OCI-LY7 (cell line): ENCODE measurements around the gene SELENOP. TPM values are rescaled to one million over a fixed set of nuclear protein-coding genes. Genes with fewer than 3 reads are reported as not detected.

Source experiments
- BruUV-seq: library from RNA; stranded (reverse); fragments of 400-500 nt; replicated peaks from 2 replicates; lab custom pipeline; 2021; lab: Mats Ljungman, UMichigan
- CTCF ChIA-PET: fragments of 300-600 bp; sonication (Branson Sonifier 250); formaldehyde crosslinking; loops from one replicate; lab custom pipeline; 2022; ENCODE audit warnings: antibody characterized with exemption; ENCODE audit not compliant: unreplicated experiment; lab: Charles Lee
- POLR2A ChIA-PET: fragments of 300-600 bp; sonication (Branson Sonifier 250); formaldehyde crosslinking; loops from one replicate; lab custom pipeline; 2022; ENCODE audit warnings: antibody characterized with exemption; lab: Charles Lee
- DNase-seq: peaks from one replicate; pipeline ENCODE4 v3.0.0-alpha.2; 2015; ENCODE audit warnings: low spot score
- H2AFZ ChIP-seq: fragments of 200-600 bp; sonication (generic), shearing (Covaris generic); 2 replicates; pipeline ENCODE4 v1.6.1; 2014; ENCODE audit warnings: mild to moderate bottlenecking, antibody characterized with exemption, low read length, moderate library complexity
- H3K27ac ChIP-seq: fragments of 200-600 bp; sonication (generic); 2 replicates; pipeline ENCODE4 v1.5.1; 2014; ENCODE audit warnings: mixed run types, low read depth, mild to moderate bottlenecking, moderate library complexity, low read length, inconsistent platforms; ENCODE audit not compliant: poor library complexity, severe bottlenecking
- H3K36me3 ChIP-seq: fragments of 200-600 bp; sonication (generic); 2 replicates; pipeline ENCODE4 v1.6.1; 2014; ENCODE audit warnings: mild to moderate bottlenecking, antibody characterized with exemption, low read length, moderate library complexity, mixed read lengths; ENCODE audit not compliant: insufficient read depth
- H3K4me1 ChIP-seq: fragments of 200-600 bp; sonication (generic); 2 replicates; pipeline ENCODE4 v1.5.1; 2014; ENCODE audit warnings: mild to moderate bottlenecking, low read length; ENCODE audit not compliant: insufficient read depth, poor library complexity, severe bottlenecking
- H3K4me2 ChIP-seq: fragments of 200-600 bp; sonication (generic); 2 replicates; pipeline ENCODE4 v1.6.1; 2014; ENCODE audit warnings: mild to moderate bottlenecking, low read length
- H3K4me3 ChIP-seq: fragments of 200-600 bp; sonication (generic); 2 replicates; pipeline ENCODE4 v1.5.1; 2014; ENCODE audit warnings: mild to moderate bottlenecking, low read depth, low read length; ENCODE audit not compliant: poor library complexity, severe bottlenecking
- H3K79me2 ChIP-seq: fragments of 200-600 bp; sonication (generic); 2 replicates; pipeline ENCODE4 v1.6.1; 2016; ENCODE audit warnings: low read depth, mild to moderate bottlenecking, low read length, moderate library complexity, mixed read lengths; ENCODE audit not compliant: insufficient read depth
- H3K9me2 ChIP-seq: fragments of 200-600 bp; sonication (generic); 2 replicates; pipeline ENCODE4 v1.6.1; 2016; ENCODE audit warnings: mild to moderate bottlenecking, low read length, mixed read lengths; ENCODE audit not compliant: insufficient read depth
- H3K9me3 ChIP-seq: fragments of 200-600 bp; sonication (generic); 2 replicates; pipeline ENCODE4 v1.6.1; 2014; ENCODE audit warnings: mild to moderate bottlenecking, mixed run types, low read length, mixed read lengths
- H4K20me1 ChIP-seq: fragments of 200-600 bp; sonication (generic); 2 replicates; pipeline ENCODE4 v1.6.1; 2014; ENCODE audit warnings: mild to moderate bottlenecking, antibody characterized with exemption, low read length, moderate library complexity, mixed read lengths; ENCODE audit not compliant: insufficient read depth
- CTCF ChIP-seq: fragments of 200-600 bp; sonication (generic); conservative IDR thresholded peaks from 2 replicates; pipeline ENCODE4 v1.5.1; 2014; ENCODE audit warnings: mild to moderate bottlenecking, antibody characterized with exemption, low read length, moderate library complexity, mixed read lengths
- EZH2phosphoT487 ChIP-seq: fragments of 200-600 bp; sonication (generic); IDR thresholded peaks from 2 replicates; pipeline ENCODE4 v1.6.1; 2018; ENCODE audit warnings: low read depth, borderline replicate concordance, mild to moderate bottlenecking, mixed run types, antibody characterized with exemption, low read length, moderate library complexity, mixed read lengths
- intact Hi-C: fragments of 100-400 bp; cut with micrococcal nuclease; formaldehyde crosslinking; loops from one replicate; pipeline ENCODE4 v1.10.0; 2022; ENCODE audit not compliant: unreplicated experiment
- total RNA-seq, 2 experiments: library from RNA; depleted of rRNA in 1 of 2; stranded (reverse); fragments of >200 nt in 1 of 2; shearing (Covaris generic) in 1 of 2; gene quantifications; 2 replicates each; pipeline ENCODE4 v1.2.3, GENCODE V29; 2014 to 2022

The SELENOP gene
- total RNA-seq, 2 experiments from 2014 or later: not detected

DNA sequence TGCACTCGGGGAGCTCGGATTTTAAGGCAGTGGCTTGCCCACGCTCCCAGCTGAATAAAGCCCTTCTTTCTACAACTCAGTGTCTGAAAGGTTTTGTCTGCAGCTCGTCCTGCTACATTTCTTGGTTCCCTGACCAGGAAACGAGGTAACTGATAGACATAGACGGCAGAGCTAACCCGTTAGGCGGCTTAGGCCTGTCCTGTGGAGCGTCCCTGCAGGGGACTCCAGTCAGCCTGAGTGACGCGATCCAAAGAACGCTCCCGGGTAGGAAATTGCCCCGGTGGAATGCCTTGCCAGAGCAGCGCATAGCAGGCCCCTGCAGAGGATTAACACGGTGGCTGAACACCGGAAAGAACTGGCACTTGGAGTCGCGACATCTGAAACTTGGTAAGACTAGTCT lies 1.8 kb upstream of the SELENOP start:
- BruUV-seq: no TSS peak
- DNase-seq: no peak
- no peak for TF ChIP-seq CTCF
- no peak for TF ChIP-seq EZH2phosphoT487
- H3K79me2 ChIP-seq: no peaks in the 10 kb centered on the region
- H3K4me1 ChIP-seq: no peaks in the 10 kb centered on the region
- no peak overlapping the region for H3K4me2 ChIP-seq
- CTCF ChIA-PET: no interaction called here
- H3K9me2 ChIP-seq: no peaks in the 10 kb centered on the region
- no peak overlapping the region for H2AFZ ChIP-seq
- H3K9me3 ChIP-seq: no peaks in the 10 kb centered on the region
- H3K36me3 ChIP-seq: no peaks in the 10 kb centered on the region
- POLR2A ChIA-PET: no interaction called here
- intact Hi-C loops: no loop called here
- no peak overlapping the region for H3K4me3 ChIP-seq
- no peaks in the 10 kb centered on the region for H4K20me1 ChIP-seq
- H3K27ac ChIP-seq: no peak overlapping the region

GRCh38 chr5:42812620-42813019 lies 928 bp upstream of the SELENOP start:
- no peaks in the 10 kb centered on the region for H3K36me3 ChIP-seq
- no peak overlapping the region for H3K4me3 ChIP-seq
- intact Hi-C loops: no loop called here
- no peak for DNase-seq
- no peak overlapping the region for H3K27ac ChIP-seq
- no TSS peak for BruUV-seq
- H3K4me2 ChIP-seq: no peak overlapping the region
- TF ChIP-seq CTCF (no peak), EZH2phosphoT487 (no peak)
- no peaks in the 10 kb centered on the region for H4K20me1 ChIP-seq
- H3K79me2 ChIP-seq: no peaks in the 10 kb centered on the region
- POLR2A ChIA-PET: interaction anchor here (0.6 kb wide), 1 partner anchor 958 kb away, joined by 3 read pairs; no protein-coding TSS in a partner anchor
- no peak overlapping the region for H2AFZ ChIP-seq
- CTCF ChIA-PET: no interaction called here
- H3K4me1 ChIP-seq: no peaks in the 10 kb centered on the region
- no peaks in the 10 kb centered on the region for H3K9me3 ChIP-seq
- no peaks in the 10 kb centered on the region for H3K9me2 ChIP-seq

DNA sequence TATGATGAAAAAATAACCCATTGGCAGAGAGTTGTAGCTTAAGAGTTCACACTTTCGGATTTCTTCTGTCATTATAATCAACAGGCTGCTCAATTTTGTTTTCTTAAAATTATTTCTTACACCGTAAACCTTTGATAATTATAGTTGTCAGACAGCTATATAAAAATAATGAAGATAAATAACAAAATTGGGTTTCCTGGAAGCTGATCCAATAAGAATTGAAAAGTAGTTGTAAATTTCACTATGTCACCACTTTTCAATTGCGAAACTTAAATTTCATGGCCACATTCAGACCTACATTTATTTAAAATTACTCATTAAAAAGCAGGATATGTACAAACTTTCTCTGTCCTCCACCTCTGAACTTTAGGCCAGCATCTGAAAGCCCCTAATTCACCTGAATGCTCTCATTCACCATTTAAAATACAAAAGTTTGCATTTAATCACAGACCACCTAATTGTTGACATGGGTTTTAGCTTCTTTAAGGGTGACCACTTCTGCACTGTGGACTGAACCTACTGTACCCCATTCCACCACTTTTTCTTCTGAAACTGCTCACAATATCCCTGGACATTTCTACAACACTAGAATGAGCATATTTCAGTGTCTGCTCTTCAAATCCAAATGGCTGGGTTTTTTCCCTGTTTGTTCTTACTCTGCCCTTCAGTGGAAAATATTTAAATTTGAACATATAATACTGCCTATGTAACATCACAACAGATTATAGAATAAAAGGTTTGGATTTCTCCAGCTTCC lies 680 bp downstream of the SELENOP start:
- no peak overlapping the region for H2AFZ ChIP-seq
- no peak for DNase-seq
- intact Hi-C loops: no loop called here

More for the DNA sequence above, 680 bp downstream of the SELENOP start:
- ChIA-PET CTCF (no interaction called here), POLR2A (interaction anchor here (0.7 to 1.4 kb wide), 2 partner anchors 22 to 143 kb away, joined by 3 read pairs; no protein-coding TSS in a partner anchor)
- BruUV-seq: no TSS peak
- Histone ChIP-seq H3K9me3 (no peaks in the 10 kb centered on the region), H3K27ac (no peak overlapping the region), H3K79me2 (no peaks in the 10 kb centered on the region), H3K4me1 (no peaks in the 10 kb centered on the region), H3K4me3 (no peak overlapping the region), H3K36me3 (no peaks in the 10 kb centered on the region), H3K9me2 (no peaks in the 10 kb centered on the region), H4K20me1 (no peaks in the 10 kb centered on the region), H3K4me2 (no peak overlapping the region)
- TF ChIP-seq CTCF (no peak), EZH2phosphoT487 (no peak)
